BJ (cell line): ENCODE measurements around the gene PRKAR1B. TPM values are rescaled to one million over a fixed set of nuclear protein-coding genes. Genes with fewer than 3 reads are reported as not detected.

Experiments used
- CTCF ChIA-PET: fragments of 350-600 bp; formaldehyde crosslinking; extraction: SDS; loops from one replicate; lab custom pipeline; 2021; ENCODE audit warnings: antibody characterized with exemption, inconsistent platforms; lab: Yijun Ruan, JAX
- POLR2A ChIA-PET: fragments of 300-600 bp; sonication (Branson Sonifier 250); formaldehyde crosslinking; extraction: SDS; loops from one replicate; lab custom pipeline; 2021; ENCODE audit warnings: antibody characterized with exemption; lab: Charles Lee
- DNase-seq: peaks from one replicate; pipeline ENCODE4 v3.0.0-alpha.2; 2011; ENCODE audit warnings: low read depth
- H3K27me3 ChIP-seq: 2 replicates; pipeline ENCODE4 v1.6.0; 2011; ENCODE audit warnings: low read length; ENCODE audit not compliant: control insufficient read depth, insufficient read depth
- H3K36me3 ChIP-seq: 2 replicates; pipeline ENCODE4 v1.5.1; 2011; ENCODE audit warnings: low read length; ENCODE audit not compliant: control insufficient read depth, insufficient read depth
- H3K4me3 ChIP-seq: 2 replicates; pipeline ENCODE4 v1.5.1; 2011; ENCODE audit warnings: low read depth, mild to moderate bottlenecking, control low read depth, low read length
- polyA plus RNA-seq: library from polyadenylated mRNA; depleted of rRNA; stranded (reverse); fragments of >200 nt; gene quantifications from 2 replicates; pipeline ENCODE4 v1.2.3, GENCODE V29; 2011
- TF ChIP-seq, protein P1 (sequence below): IDR thresholded peaks from 2 replicates; pipeline ENCODE4 v1.5.1; 2011; ENCODE audit warnings: low read depth, mild to moderate bottlenecking, control low read depth, inconsistent platforms, low read length, moderate library complexity; ENCODE audit not compliant: insufficient read depth

PRKAR1B gene
- polyA plus RNA-seq, 1 experiment: 7.4 TPM

DNA sequence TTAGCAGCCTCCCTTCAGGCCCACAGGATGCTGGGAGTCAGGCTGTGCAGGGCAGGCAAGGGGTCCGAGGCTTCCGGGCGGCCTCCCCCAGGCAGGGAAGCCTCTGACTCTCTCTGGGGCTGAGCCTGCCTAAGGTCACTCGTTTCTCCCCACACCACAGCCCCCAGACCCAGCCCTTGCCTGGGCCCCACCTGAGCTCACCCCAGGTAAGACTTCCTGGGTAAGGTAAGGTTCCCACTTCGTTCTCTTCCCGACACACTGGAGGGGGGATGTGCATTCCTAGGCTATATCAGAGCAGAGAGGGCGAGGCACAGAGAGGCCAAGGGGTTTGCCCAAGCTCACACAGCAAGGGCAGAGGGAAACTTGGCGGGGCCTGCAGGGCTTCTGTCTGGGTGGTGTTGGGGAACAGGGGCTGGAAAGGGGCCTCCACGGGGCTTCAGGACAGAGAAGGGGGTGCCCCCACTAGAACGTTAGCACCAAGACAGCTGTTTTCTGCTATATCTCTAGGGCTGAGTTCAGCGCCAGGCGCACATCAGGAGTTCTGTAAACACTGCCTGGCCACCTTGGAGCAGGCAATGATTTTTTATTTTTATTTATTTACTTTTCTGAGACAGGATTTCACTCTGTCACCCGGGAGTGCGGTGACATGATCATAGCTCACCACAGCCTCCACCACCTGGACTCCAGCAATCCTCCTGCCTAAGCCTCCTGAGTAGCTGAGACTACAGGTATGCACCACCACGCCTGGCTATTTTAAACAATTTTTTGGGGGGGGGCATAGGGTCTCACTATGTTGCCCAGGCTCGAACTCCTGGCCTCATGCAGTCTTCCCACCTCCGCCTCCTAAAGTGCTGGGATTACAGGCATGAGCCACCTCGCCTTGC, 182.5 kb downstream of the PRKAR1B start:
- no peaks in the 10 kb centered on the region for H3K36me3 ChIP-seq
- H3K4me3 ChIP-seq: no peak overlapping the region
- CTCF ChIA-PET: interaction anchor here (1.7 kb wide), 1 partner anchor 10 kb away, joined by 3 read pairs; no protein-coding TSS in a partner anchor
- TF ChIP-seq, protein P1, sequence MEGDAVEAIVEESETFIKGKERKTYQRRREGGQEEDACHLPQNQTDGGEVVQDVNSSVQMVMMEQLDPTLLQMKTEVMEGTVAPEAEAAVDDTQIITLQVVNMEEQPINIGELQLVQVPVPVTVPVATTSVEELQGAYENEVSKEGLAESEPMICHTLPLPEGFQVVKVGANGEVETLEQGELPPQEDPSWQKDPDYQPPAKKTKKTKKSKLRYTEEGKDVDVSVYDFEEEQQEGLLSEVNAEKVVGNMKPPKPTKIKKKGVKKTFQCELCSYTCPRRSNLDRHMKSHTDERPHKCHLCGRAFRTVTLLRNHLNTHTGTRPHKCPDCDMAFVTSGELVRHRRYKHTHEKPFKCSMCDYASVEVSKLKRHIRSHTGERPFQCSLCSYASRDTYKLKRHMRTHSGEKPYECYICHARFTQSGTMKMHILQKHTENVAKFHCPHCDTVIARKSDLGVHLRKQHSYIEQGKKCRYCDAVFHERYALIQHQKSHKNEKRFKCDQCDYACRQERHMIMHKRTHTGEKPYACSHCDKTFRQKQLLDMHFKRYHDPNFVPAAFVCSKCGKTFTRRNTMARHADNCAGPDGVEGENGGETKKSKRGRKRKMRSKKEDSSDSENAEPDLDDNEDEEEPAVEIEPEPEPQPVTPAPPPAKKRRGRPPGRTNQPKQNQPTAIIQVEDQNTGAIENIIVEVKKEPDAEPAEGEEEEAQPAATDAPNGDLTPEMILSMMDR: no peak
- POLR2A ChIA-PET: no interaction called here
- DNase-seq: no peak
- H3K27me3 ChIP-seq: no peaks in the 10 kb centered on the region

DNA sequence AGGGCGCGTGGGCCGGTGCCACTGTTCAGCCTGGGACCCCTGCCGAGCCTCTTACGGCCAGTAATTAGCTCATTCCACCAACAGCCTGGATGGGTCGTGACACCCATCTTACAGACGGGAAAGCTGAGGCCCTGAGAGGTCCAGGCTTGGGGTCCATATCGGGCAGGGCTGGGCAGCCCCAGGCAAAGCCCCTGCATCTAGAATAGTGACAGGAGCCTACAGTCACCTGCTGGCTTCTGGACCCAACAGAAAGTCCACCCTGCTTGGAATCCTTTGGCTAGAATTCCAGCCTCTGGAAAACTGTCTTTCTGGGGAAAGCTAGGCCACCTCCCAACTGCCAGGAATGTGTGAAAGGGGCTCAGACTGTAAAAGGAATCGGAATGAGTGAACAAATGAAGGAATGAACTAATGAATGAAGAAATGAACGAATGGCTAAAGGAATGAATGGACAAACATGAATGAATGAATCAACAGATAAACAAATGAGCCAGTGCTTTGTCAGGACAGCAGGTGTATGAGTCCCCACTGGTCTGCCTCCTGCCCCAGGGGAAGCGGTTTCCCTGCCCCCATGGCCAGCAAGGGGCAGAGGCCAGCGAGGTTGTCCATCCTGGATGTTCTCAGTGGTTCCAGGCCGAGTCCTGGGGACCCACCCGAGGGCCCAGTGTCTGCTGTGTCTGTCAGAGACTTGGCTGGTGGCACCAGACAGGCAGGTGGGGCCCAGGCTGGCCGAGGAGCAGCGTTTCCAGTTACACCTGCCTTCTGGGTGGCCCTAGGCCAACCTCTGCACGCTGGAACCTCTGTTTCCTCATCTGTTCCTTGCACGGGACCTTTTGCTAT, 183.4 kb downstream of the PRKAR1B start:
- TF ChIP-seq, protein P1: no peak
- ChIA-PET POLR2A (no interaction called here), CTCF (interaction anchor here (1.2 to 1.7 kb wide), 2 partner anchors 9 to 10 kb away, joined by 3 read pairs; no protein-coding TSS in a partner anchor)
- no peak for DNase-seq
- no peaks in the 10 kb centered on the region for H3K27me3 ChIP-seq
- H3K36me3 ChIP-seq: no peaks in the 10 kb centered on the region
- H3K4me3 ChIP-seq: no peak overlapping the region

DNA sequence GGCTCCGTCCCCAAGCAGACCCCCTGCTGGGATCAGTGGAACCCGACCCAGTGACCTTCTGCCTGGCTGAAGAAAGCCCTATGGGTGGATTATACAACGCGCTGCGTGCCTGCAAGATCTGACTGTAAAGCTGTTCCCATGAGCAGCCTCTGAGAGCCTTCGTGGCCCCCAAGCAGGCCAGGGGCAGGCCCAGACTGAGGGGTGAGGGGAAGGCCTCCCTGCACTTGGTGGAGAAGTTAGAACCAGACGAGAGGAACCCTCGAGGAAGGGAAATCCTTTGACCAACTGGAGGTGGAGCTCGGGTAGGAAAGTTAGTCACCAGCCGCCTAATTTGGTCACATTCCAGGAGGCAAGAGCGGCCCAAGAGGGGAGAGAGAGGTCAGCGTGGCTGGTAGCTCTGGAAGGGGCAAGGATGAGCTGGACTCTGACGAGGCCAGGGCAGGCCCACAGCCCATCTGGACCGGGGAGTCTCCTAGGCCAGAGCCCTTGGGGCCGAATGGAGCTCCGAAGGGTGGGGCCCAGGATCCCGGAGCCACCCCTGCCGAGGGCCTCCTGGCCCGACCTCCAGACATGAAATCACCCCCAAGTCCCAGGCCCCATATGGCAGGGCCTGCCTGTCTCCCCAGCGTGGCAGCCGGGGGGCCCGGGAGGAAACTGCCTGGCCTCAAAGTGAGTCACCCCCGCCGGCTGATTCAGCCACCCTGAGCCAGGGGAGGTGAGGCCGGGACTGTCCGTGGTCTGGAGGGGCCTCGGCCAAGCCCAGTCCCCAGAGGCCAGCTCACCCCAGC, 184.2 kb downstream of the PRKAR1B start:
- peak; percentile 84 for DNase-seq
- Histone ChIP-seq H3K36me3 (no peaks in the 10 kb centered on the region), H3K27me3 (no peaks in the 10 kb centered on the region), H3K4me3 (no peak overlapping the region)
- TF ChIP-seq, protein P1: no peak
- ChIA-PET POLR2A (no interaction called here), CTCF (interaction anchor here (0.6 to 1.7 kb wide), 4 partner anchors 10 to 54 kb away, joined by 3 read pairs; no protein-coding TSS in a partner anchor)

DNA sequence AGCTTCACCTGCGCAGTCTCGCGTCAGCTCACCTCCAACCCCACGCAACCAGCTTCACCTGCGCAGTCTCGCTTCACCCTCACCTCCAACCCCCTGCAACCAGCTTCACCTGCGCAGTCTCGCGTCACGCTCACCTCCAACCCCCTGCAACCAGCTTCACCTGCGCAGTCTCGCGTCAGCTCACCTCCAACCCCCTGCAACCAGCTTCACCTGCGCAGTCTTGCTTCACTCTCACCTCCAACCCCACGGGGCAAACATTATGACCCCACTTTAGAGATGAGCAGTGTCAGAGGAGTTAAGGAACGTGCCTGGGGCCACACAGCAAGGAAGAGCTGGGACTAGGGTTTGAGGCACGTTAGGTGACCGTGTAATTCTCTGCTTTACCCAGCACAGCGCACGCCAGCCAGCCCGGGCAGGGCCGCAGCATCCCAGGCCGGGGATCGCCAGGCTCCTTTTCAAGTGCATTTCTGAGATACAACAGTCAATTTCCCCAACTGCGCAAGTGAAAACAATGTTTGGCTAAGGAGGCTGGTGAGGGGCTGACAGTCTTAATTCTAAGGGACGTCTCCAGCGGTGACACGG, 184.9 kb downstream of the PRKAR1B start:
- Histone ChIP-seq H3K4me3 (no peak overlapping the region), H3K36me3 (no peaks in the 10 kb centered on the region), H3K27me3 (no peaks in the 10 kb centered on the region)
- DNase-seq: no peak
- TF ChIP-seq, protein P1: no peak
- ChIA-PET POLR2A (no interaction called here), CTCF (interaction anchor here (0.6 to 1.2 kb wide), 5 partner anchors 11 to 209 kb away, joined by 3 read pairs; no protein-coding TSS in a partner anchor)
